ENCODE data around the gene ATP9B. TPM values are rescaled to one million over a fixed set of nuclear protein-coding genes. Genes with fewer than 3 reads are reported as not detected.

Gene ATP9B
- total RNA-seq, 1 experiment from 2014 or later, result 15.6 TPM

DNA sequence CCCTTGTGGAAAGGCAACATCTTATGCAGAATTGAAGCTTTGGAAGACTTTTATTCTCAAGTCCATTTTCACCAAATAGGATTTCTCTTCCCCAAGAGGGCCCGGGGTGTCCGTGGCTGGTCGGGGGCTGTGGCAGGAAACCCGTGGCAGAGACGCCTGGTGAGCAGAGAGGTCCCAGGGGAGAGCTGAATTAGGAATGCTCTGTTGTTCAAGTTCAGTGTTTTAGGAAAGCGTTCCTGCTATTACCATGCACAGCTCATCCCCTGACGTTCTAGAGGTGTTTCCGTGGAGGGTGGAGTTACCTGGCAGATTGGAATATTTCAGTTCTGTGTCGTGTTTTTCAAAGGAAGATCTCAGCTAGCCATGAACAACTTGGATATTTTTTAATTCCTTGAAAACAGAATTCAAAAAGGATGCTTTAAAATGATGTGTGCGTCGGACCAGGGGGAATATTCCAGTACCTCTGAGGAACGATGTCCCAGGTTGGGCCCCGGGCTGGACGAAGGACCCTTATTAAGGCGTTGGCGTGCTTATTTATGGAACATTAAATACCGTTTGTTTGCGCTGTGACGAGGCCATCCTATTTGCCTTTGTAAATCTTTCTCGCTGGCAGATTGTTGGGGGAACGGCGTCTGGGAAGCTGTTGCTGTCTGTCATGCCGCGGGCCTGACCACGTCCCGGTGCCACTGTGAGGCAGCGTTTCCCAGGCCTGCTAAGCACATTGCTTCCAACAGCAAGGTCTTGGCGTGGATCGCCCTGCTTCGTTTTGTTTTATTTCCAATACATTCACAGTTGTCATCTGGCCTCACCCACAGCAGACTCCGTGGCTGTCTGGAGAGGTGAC, 334.8 kb downstream of the ATP9B start:
- intact Hi-C loops (cut with micrococcal nuclease), result loop anchor here (5.0 kb wide), 1 partner anchor 103 kb away; no protein-coding TSS in a partner anchor
- H3K4me3 ChIP-seq (ENCODE audit: low read length), result peak overlapping the region; percentile 55
- peak overlapping the region; percentile 22; the same call in 1 of the 2 replicates for H3K9ac ChIP-seq (ENCODE audit: low read length)
- TF ChIP-seq EZH2 (IDR thresholded peaks at IDR 0.05; ENCODE audit: low read length, unreplicated experiment) (no peak), EZH2phosphoT487 (IDR thresholded peaks at IDR 0.05; ENCODE audit: borderline replicate concordance, low read length) (no peak)
- TF ChIP-seq, protein P1, sequence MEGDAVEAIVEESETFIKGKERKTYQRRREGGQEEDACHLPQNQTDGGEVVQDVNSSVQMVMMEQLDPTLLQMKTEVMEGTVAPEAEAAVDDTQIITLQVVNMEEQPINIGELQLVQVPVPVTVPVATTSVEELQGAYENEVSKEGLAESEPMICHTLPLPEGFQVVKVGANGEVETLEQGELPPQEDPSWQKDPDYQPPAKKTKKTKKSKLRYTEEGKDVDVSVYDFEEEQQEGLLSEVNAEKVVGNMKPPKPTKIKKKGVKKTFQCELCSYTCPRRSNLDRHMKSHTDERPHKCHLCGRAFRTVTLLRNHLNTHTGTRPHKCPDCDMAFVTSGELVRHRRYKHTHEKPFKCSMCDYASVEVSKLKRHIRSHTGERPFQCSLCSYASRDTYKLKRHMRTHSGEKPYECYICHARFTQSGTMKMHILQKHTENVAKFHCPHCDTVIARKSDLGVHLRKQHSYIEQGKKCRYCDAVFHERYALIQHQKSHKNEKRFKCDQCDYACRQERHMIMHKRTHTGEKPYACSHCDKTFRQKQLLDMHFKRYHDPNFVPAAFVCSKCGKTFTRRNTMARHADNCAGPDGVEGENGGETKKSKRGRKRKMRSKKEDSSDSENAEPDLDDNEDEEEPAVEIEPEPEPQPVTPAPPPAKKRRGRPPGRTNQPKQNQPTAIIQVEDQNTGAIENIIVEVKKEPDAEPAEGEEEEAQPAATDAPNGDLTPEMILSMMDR (conservative IDR thresholded peaks at IDR 0.05; ENCODE audit: low read depth, low read length), result no peak
- CTCF ChIA-PET, result no interaction called here
- peaks cover 28% of the 10 kb centered on the region for H3K4me1 ChIP-seq (ENCODE audit: insufficient read depth, low read length)
- H3K9me2 ChIP-seq (replicated peaks; ENCODE audit: low read length), result no peaks in the 10 kb centered on the region
- peak; percentile 61 for DNase-seq
- H3F3A ChIP-seq (ENCODE audit: low read length, unreplicated experiment), result no peaks in the 10 kb centered on the region
- no peaks in the 10 kb centered on the region for H3K27me3 ChIP-seq (ENCODE audit: low read length)
- peak overlapping the region; percentile 62 for H2AFZ ChIP-seq (ENCODE audit: low read length)
- no peaks in the 10 kb centered on the region for H3K9me3 ChIP-seq (ENCODE audit: low read length)
- POLR2A ChIA-PET (ENCODE audit: unreplicated experiment), result no interaction called here
- H3K79me2 ChIP-seq (ENCODE audit: low read length), result peaks cover 10% of the 10 kb centered on the region
- ATAC-seq, result peak; percentile 46
- H3K36me3 ChIP-seq (ENCODE audit: low read depth, low read length), result no peaks in the 10 kb centered on the region
- peak overlapping the region; percentile 48 for H3K27ac ChIP-seq (ENCODE audit: low read length)
- BruUV-seq (replicated peaks), result no TSS peak
- H3K4me2 ChIP-seq (ENCODE audit: low read length), result peak overlapping the region; percentile 80
- no peaks in the 10 kb centered on the region for H4K20me1 ChIP-seq (ENCODE audit: low read length)

DNA sequence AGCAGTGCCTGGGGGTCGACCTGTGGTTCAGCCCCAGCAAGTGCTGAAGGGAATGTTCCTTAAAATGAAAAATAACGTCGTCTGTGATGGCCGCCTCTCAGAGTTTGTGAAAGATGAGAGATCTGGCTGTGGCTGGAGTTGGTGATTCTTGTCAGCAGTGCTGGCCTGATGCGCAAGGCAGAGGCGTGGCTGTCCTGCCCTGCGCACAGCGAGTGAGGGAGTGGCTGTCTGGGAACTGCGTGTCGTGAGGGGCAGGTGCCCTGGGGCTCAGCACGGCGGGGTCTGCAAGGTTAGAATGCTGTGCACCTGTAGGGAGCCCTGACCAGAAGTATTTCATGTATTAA, 335.3 kb downstream of the ATP9B start:
- Histone ChIP-seq H4K20me1 (ENCODE audit: low read length) (no peaks in the 10 kb centered on the region), H3K4me3 (ENCODE audit: low read length) (peak overlapping the region; percentile 55), H3K4me2 (ENCODE audit: low read length) (peak overlapping the region; percentile 80), H3K36me3 (ENCODE audit: low read depth, low read length) (no peaks in the 10 kb centered on the region), H3K27me3 (ENCODE audit: low read length) (no peaks in the 10 kb centered on the region), H3K9ac (ENCODE audit: low read length) (peak overlapping the region; percentile 22; the same call in 1 of the 2 replicates), H3K27ac (ENCODE audit: low read length) (peak overlapping the region; percentile 48), H3K9me3 (ENCODE audit: low read length) (no peaks in the 10 kb centered on the region), H2AFZ (ENCODE audit: low read length) (peak overlapping the region; percentile 62), H3K9me2 (replicated peaks; ENCODE audit: low read length) (no peaks in the 10 kb centered on the region), H3F3A (ENCODE audit: low read length, unreplicated experiment) (no peaks in the 10 kb centered on the region), H3K79me2 (ENCODE audit: low read length) (peaks cover 10% of the 10 kb centered on the region), H3K4me1 (ENCODE audit: insufficient read depth, low read length) (peaks cover 28% of the 10 kb centered on the region)
- POLR2A ChIA-PET (ENCODE audit: unreplicated experiment), result no interaction called here
- DNase-seq (peak; percentile 33), ATAC-seq (peak; percentile 43)
- TF ChIP-seq EZH2phosphoT487 (IDR thresholded peaks at IDR 0.05; ENCODE audit: borderline replicate concordance, low read length) (no peak), EZH2 (IDR thresholded peaks at IDR 0.05; ENCODE audit: low read length, unreplicated experiment) (no peak)
- TF ChIP-seq, protein P1 (conservative IDR thresholded peaks at IDR 0.05; ENCODE audit: low read depth, low read length), result no peak
- intact Hi-C loops (cut with micrococcal nuclease), result loop anchor here (5.0 kb wide), 1 partner anchor 103 kb away; no protein-coding TSS in a partner anchor
- CTCF ChIA-PET, result no interaction called here
- no TSS peak for BruUV-seq (replicated peaks)

All from PC-3 (cell line).